HG03565 (cell line): ENCODE data around the gene BCLAF1.

ENCODE experiments used
- ATAC-seq: cut with Tn5 transposase; IDR thresholded peaks from one replicate; pipeline ENCODE4 v1.9.1; 2021; ENCODE audit warnings: mild to moderate bottlenecking, moderate library complexity; ENCODE audit not compliant: unreplicated experiment

BCLAF1 gene

DNA sequence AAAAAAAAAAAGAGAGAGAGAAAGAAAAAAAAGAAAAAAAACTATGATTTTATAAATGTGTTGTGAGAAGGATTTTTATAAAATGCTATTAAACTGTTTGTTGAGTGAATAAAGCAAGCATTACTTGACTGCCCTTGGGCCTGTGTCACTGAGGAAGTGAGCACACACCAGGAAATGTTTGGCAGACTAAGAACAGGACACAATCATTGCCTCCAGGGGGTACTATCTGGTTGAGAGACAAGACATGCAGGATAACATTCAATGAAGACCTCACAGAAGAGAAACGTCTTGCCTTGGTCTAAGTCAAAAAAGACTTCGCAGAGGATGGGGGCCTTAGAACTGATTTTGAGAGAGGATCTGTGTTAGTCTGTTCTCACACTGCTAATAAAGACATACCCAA, 80.2 kb downstream of the BCLAF1 start:
- ATAC-seq: no peak

DNA sequence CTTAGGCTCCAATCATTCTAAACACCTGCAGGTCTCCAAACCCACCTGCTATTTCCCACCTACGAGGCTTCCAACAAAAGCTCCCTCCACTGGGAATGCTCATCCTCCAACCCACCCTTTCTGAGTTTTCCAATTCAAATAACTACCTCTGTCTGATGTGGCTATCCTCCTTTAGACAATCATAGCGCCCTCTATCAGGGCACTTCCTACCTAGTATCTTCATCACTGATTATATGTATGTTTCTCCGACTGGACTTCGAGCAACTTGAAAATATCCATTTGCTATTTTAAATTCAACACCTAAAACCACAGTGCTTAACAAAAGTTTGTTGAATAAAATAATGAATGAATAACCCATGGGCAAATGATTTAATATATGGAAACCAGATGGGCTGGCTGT, 80.9 kb downstream of the BCLAF1 start:
- no peak for ATAC-seq
